ENCODE results near the gene ZNF197. TPM values are rescaled to one million over a fixed set of nuclear protein-coding genes. Genes with fewer than 3 reads are reported as not detected.

ZNF197 gene
- total RNA-seq, 1 donor: 3.4 TPM

DNA sequence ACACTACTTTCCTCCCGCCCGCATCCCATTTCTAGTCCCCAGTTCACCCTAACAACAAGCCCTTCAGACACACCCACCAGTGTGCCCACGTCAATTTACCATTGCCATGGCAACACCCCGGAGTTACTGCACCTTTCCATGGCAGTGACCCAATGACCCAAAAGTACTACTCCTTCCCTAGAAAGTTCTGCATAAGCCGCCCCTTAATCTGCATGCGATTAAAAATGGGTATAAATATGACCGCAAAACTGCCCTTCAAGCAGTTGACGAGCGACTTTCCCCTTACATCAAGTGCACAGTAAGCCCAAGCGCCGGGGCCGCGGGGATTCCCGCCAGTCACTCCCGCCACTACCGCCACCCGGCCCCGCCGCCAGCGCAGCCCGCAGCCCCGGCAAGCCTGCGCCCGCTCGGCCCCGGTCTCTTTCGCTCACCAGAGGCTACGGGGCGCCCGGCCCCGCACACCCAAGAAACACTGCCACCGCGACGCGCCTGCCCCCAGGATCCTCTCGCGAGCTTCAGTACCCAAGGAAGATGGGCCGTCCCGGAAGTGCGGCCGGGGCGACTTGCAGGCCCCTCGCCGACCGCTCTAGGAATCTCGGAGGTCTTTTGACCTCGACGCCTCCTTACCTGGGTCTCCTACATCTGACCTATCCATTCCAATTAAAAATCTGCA is 60.4 kb downstream of the ZNF197 start:
- peak overlapping the region; percentile 52 for H3K4me3 ChIP-seq (ENCODE audit: low read length)
- peaks cover 16% of the 10 kb centered on the region for H3K9me3 ChIP-seq (ENCODE audit: low read depth, low read length)
- peaks cover 10% of the 10 kb centered on the region for H3K4me1 ChIP-seq (ENCODE audit: insufficient read depth, low read length)
- H3K27me3 ChIP-seq (ENCODE audit: insufficient read depth, low read length): peaks cover 15% of the 10 kb centered on the region

DNA sequence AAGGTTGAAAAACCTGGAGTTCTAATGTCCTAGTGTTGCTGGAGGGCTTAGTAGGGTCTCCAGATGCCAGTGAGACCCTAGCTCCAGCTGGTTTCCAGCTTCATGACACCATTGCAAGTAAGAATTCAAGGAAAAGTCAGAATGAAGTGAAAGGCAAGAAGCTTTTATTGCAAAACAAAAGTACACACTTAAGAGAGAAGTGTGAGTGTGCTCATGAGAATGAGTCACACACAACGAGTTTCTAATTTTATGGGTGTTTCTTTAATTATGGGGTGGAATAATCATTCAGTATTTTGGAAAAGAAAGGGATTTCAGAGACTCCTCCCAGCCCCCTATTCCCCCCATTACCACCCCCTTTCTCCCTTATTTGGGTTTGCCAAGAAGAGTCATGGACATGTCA is 63.1 kb downstream of the ZNF197 start:
- Histone ChIP-seq H3K9me3 (ENCODE audit: low read depth, low read length) (peaks cover 11% of the 10 kb centered on the region), H3K4me1 (ENCODE audit: insufficient read depth, low read length) (peaks cover 10% of the 10 kb centered on the region), H3K4me3 (ENCODE audit: low read length) (no peak overlapping the region), H3K27me3 (ENCODE audit: insufficient read depth, low read length) (peaks cover 25% of the 10 kb centered on the region)

Other genes starting within 250 kb of the ZNF197 start
- 2.8 TPM for gene ZNF445, start 147.4 kb upstream of the ZNF197 start, total RNA-seq
- gene ZKSCAN7, start 69.8 kb upstream of the ZNF197 start, total RNA-seq: 0.42 TPM
- 0.21 TPM for gene ZNF660, start 40.1 kb upstream of the ZNF197 start, total RNA-seq
- 6.4 TPM for gene ZNF35, start 23.7 kb downstream of the ZNF197 start, total RNA-seq
- 1.6 TPM for gene ZNF502, start 87.6 kb downstream of the ZNF197 start, total RNA-seq
- 0.21 TPM for gene ZNF501, start 104.6 kb downstream of the ZNF197 start, total RNA-seq
- 17.0 TPM for gene KIAA1143, start 136.6 kb downstream of the ZNF197 start, total RNA-seq
- 1.5 TPM for gene KIF15, start 136.8 kb downstream of the ZNF197 start, total RNA-seq
- gene TMEM42, start 236.9 kb downstream of the ZNF197 start, total RNA-seq: 3.7 TPM
- gene TGM4, start 249.6 kb downstream of the ZNF197 start, total RNA-seq: not detected